GM18873 (cell line): ENCODE measurements around the gene TGM1.
"Not testable (repeated sequence)": the region's sequence is repeated elsewhere in the genome, so short reads cannot be mapped to it uniquely, and the experiment has no call there.

ENCODE experiments used
- ATAC-seq: cut with Tn5 transposase; IDR thresholded peaks from one replicate; pipeline ENCODE4 v1.9.1; 2021; ENCODE audit warnings: mild to moderate bottlenecking, moderate library complexity, moderate number of reproducible peaks; ENCODE audit not compliant: unreplicated experiment, low FRiP score

Gene TGM1

DNA sequence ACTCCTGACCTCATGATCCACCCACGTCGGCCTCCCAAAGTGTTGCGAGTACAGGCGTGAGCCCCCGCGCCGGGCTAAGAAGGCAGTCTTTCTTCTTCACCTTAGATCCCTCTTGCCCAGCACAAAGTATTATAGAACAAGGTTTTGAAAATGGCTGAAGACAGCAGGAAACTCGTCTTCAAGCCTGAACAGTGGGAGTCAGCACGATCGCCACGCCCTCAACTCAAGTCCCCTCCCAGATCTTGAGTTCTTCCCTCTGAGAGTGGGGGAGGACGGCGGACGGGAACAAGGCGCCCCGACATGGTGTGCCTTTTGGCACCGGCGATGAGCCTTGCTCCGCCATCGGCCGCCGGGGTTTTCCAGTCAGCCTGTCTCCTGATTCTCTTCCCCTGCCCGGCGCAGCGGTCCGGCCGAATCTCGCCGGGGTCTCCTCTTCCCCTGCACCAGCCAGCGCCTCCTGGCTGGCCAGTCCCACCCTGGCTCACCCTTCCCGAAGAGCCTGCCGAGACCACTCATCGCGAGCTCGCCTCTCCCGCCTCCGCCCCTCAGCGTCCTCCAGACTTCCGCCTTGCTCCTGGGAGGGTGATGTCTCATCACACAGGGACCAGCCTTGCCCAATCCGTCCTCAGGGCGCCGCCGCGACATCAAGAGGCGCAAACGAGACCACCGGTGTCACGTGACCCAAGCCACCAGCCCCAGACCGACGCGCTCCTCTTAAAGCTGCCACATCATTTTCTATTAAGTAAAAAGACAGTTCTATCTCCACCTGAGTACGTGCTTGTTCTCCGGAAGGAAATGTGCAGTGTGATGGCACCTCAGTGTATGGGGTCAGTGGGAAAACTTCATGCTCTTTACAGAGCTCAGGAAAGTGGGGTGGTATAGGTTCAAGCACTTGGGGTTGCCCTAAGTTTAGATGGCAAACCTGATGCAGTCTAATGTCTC, 49.8 kb downstream of the TGM1 start, which contains the start of gene CHMP4A:
Gene CHMP4A (minus strand): TSS at position 565 of the 942 bp plus-strand sequence. CDS start 49 bp downstream, at position 516.
- peak; percentile 73 for ATAC-seq

DNA sequence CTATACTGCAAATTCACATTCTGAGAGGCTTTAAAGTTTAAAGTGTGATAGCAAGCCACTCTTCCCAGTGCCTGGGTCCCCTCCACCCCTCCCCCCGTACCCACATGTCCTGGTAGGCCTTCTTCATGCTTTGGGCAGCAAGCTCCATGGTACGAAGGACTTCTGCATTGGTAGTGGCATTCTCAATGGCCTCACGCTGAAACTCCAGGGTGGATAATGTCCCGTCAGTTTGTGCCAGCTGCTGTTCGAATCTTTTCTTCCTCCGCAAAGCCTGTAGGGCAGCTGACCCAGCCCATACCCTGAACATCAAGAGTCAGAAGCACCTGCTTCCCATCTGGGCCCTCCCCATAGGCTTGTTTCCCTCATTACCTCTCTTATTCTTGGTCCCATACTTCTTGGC, 51.7 kb downstream of the TGM1 start:
- ATAC-seq = no peak

DNA sequence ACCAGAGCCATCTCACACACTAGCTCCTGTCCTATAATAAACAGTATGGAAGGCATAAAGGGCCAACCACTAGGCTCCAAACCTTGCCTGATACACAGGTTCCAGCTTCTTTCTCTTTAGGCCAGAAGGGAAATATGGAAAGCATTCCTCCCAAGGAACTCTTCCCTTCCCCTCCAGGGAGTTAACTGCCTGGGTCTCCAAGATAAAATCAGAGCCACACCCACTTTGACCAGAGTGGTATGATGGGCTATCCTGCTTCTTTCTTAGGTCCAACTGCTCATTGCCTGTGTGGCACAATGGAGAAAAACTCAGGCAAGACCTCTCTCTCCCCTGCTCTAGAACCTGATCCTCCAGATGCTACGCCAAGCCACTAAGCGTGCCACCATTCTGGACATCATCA, 55.4 kb downstream of the TGM1 start:
- ATAC-seq = no peak

DNA sequence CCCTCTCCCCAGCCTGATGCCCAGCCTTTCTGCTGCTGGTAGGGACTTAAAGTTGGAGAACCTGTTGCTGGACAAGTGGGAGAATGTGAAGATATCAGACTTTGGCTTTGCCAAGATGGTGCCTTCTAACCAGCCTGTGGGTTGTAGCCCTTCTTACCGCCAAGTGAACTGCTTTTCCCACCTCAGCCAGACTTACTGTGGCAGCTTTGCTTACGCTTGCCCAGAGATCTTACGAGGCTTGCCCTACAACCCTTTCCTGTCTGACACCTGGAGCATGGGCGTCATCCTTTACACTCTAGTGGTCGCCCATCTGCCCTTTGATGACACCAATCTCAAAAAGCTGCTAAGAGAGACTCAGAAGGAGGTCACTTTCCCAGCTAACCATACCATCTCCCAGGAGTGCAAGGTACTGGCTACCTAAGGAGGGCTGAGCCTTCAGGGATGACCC, 55.8 kb downstream of the TGM1 start:
- ATAC-seq = no peak

DNA sequence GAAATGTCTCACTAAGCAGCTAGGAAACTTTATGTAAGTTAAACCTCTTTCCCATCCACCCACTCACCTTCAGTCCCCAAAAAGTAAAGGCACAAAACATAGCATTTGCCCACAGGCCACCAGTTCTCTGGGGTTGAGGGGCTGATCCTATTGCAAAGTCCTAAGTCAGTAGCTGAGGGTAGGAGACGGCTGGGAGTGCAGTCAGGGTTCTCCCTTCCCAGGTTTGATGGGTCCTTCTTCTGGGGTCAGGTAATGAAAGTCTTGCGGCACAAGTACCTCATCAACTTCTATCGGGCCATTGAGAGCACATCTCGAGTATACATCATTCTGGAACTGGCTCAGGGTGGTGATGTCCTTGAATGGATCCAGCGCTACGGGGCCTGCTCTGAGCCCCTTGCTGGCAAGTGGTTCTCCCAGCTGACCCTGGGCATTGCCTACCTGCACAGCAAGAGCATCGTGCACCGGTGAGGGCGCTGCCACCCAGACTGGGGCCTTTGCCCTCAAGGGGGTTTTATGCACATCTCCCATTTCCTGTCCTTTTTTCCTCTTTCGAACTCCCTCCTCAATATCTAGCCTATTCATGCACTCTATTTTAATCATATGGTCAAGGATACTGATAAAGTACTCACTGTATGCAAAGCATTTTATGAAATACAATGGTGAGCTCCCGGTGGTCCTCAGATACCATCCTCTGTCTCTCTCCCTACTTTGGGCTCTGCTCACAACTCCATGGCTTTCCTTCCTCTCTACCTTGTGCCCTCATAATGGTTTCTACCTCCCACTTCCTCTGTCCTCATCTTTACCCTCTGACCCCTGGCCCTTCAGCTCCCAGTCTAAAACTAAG, 56.5 kb downstream of the TGM1 start:
- ATAC-seq = no peak

DNA sequence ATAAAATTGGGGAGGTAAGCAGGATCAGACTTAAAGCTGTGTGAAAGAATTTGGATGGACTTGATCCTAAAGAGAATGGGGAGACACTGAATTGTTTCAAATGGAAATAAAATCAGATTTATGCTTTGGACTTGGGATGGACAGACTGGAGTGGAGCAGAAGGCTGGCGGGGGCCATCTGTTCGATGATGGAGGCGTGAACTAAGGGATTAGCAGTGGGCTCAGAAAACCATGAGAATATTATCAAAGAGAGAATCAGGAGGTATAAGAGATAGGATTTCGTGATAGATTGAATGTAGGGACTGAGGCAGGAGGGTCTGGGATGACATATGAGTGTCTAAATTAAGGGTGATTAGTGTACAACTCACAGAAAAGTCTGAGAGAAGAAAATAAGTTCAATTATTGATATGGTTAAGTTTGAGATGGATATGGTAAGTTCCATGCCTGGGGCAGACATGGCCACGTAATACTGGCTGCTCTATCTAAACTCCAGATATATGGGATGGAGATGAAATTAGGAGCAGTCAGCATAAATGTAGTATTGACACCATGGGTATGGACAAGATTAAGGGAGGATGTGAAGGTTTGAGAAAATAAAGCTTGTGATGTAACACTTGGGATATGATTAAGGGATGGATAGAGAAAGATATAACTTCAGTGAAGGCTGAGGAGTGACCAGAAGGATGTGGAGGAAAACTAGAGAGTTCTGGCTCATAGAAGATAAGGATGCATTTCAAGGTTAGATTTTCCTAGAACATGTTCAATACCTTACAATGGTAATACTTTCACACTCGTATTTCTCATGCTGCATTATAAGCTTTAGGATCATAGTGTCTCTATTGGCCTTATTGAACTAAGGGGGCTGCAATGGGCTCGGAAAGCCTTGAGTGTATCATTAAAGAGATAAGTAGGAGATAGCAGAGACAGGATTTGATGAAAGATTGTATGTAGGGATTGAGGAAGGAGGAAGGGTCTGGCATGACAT, 58.5 kb downstream of the TGM1 start:
- ATAC-seq = no peak

DNA sequence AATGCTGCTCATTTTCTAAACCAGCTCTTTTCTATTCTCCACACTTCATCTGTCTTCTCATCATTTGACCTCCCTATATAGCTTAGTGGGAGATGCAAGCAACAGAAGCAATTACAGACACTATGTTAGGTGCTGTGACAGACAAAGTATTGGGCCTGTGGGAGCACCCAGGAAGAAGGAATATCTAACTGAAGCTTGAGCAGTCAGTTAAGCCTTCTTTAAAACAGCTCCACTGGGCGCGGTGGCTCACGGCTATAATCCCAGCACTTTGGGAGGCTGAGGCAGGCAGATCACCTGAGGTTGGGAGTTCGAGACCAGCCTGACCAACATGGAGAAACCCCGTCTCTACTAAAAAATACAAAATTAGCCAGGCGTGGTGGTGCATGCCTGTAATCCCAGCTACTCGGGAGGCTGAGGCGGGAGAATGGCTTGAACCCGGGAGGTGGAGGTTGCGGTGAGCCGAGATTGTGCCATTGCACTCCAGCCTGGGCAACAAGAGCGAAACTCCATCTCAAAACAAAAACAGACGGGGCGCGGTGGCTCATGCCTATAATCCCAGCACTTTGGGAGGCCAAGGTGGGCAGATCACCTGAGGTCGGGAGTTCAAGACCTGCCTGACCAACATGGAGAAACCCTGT, 59.6 kb downstream of the TGM1 start:
- ATAC-seq = not testable (repeated sequence)

DNA sequence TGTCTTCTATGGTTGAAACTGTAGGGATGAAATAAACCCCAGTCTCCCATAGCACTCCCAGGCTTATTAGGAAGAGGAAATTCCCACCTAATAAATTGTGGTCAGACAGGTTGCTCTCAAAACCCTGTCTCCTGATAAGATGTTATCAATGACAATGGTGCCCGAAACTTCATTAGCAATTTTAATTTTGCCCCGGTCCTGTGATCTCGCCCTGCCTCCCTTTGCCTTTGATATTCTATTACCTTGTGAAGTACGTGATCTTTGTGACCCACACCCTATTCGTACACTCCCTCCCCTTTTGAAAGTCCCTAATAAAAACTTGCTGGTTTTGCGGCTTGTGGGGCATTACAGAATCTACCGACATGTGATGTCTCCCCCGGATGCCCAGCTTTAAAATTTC, 60.4 kb downstream of the TGM1 start:
- ATAC-seq = not testable (repeated sequence)
